Chondrocyte (in vitro differentiated cells): Measurements from ENCODE around the gene PPCDC. TPM values are rescaled to one million over a fixed set of nuclear protein-coding genes. Genes with fewer than 3 reads are reported as not detected.
"Not testable (repeated sequence)": the region's sequence is repeated elsewhere in the genome, so short reads cannot be mapped to it uniquely, and the experiment has no call there.

ENCODE experiments used
- DNase-seq: peaks from one replicate; pipeline ENCODE4 v3.0.0; 2021; ENCODE audit warnings: mixed read lengths, low spot score
- H3K27ac Mint-ChIP-seq: one replicate; pipeline ENCODE4 v1.8.0; 2021; ENCODE audit warnings: mild to moderate bottlenecking, moderate library complexity, mixed read lengths; ENCODE audit not compliant: unreplicated experiment
- H3K27me3 Mint-ChIP-seq: 2 replicates; pipeline ENCODE4 v1.8.0; 2021; ENCODE audit warnings: low read depth, mixed read lengths
- H3K36me3 Mint-ChIP-seq: 2 replicates; pipeline ENCODE4 v1.8.0; 2021; ENCODE audit warnings: low read depth, mixed read lengths
- H3K4me1 Mint-ChIP-seq: 2 replicates; pipeline ENCODE4 v1.8.0; 2021; ENCODE audit warnings: low read depth, mild to moderate bottlenecking, mixed read lengths
- H3K4me3 Mint-ChIP-seq: one replicate; pipeline ENCODE4 v1.8.0; 2021; ENCODE audit warnings: mild to moderate bottlenecking, moderate library complexity, mixed read lengths; ENCODE audit not compliant: unreplicated experiment
- H3K9me3 Mint-ChIP-seq: 2 replicates; pipeline ENCODE4 v1.8.0; 2021; ENCODE audit warnings: low read depth, mixed read lengths
- CTCF ChIP-seq: fragments of 200-600 bp; sonication (generic); IDR thresholded peaks from 2 replicates; pipeline ENCODE4 v1.5.0; 2021; ENCODE audit warnings: antibody characterized with exemption, mild to moderate bottlenecking, moderate library complexity
- total RNA-seq: library from RNA; stranded (reverse); gene quantifications from 3 replicates; pipeline ENCODE4 v1.2.1, GENCODE V29; 2021

Gene PPCDC
- total RNA-seq, 1 donor from 2014 or later = 7.3 TPM

GRCh38 chr15:75081150-75081549 is 57.8 kb downstream of the PPCDC start:
- no peak overlapping the region for H3K4me3 Mint-ChIP-seq
- no peak for DNase-seq
- no peak overlapping the region for H3K27ac Mint-ChIP-seq
- H3K36me3 Mint-ChIP-seq = peaks cover 11% of the 10 kb centered on the region
- H3K9me3 Mint-ChIP-seq = peaks cover 18% of the 10 kb centered on the region
- H3K27me3 Mint-ChIP-seq = peaks cover 9% of the 10 kb centered on the region
- no peak for TF ChIP-seq CTCF
- H3K4me1 Mint-ChIP-seq = no peaks in the 10 kb centered on the region

GRCh38 chr15:75082689-75083088 is 59.3 kb downstream of the PPCDC start:
- H3K27me3 Mint-ChIP-seq = peaks cover 9% of the 10 kb centered on the region
- H3K4me1 Mint-ChIP-seq = no peaks in the 10 kb centered on the region
- H3K36me3 Mint-ChIP-seq = peaks cover 13% of the 10 kb centered on the region
- H3K4me3 Mint-ChIP-seq = no peak overlapping the region
- peaks cover 29% of the 10 kb centered on the region for H3K9me3 Mint-ChIP-seq
- no peak for TF ChIP-seq CTCF
- H3K27ac Mint-ChIP-seq = no peak overlapping the region
- no peak for DNase-seq

- not testable (repeated sequence) for H3K27me3 Mint-ChIP-seq, H3K4me3 Mint-ChIP-seq, H3K4me1 Mint-ChIP-seq, H3K27ac Mint-ChIP-seq, DNase-seq
- peaks cover 13% of the 10 kb centered on the region for H3K36me3 Mint-ChIP-seq
- H3K9me3 Mint-ChIP-seq = peaks cover 29% of the 10 kb centered on the region
Measured at GRCh38 chr15:75085708-75086107, 62.3 kb downstream of the PPCDC start.

- Mint-ChIP-seq H3K27me3 (no peaks in the 10 kb centered on the region), H3K36me3 (peaks cover 11% of the 10 kb centered on the region)
Measured at GRCh38 chr15:75089456-75090387, 66.3 kb downstream of the PPCDC start.

GRCh38 chr15:75090388-75090734 is 67.0 kb downstream of the PPCDC start:
- Mint-ChIP-seq H3K4me3 (no peak overlapping the region), H3K9me3 (peaks cover 17% of the 10 kb centered on the region), H3K27me3 (no peaks in the 10 kb centered on the region), H3K4me1 (no peaks in the 10 kb centered on the region), H3K27ac (no peak overlapping the region), H3K36me3 (peaks cover 6% of the 10 kb centered on the region)
- DNase-seq = no peak
- TF ChIP-seq CTCF = no peak

More at GRCh38 chr15:75089456-75090387, 66.3 kb downstream of the PPCDC start:
- Mint-ChIP-seq H3K4me3 (no peak overlapping the region), H3K9me3 (peaks cover 24% of the 10 kb centered on the region), H3K27ac (no peak overlapping the region), H3K4me1 (no peaks in the 10 kb centered on the region)
- no peak for TF ChIP-seq CTCF
- DNase-seq = no peak

GRCh38 chr15:75091814-75092213 is 68.4 kb downstream of the PPCDC start:
- peaks cover 3% of the 10 kb centered on the region for H3K36me3 Mint-ChIP-seq
- H3K27ac Mint-ChIP-seq = no peak overlapping the region
- H3K4me1 Mint-ChIP-seq = no peaks in the 10 kb centered on the region
- no peaks in the 10 kb centered on the region for H3K27me3 Mint-ChIP-seq
- no peak overlapping the region for H3K4me3 Mint-ChIP-seq
- peaks cover 4% of the 10 kb centered on the region for H3K9me3 Mint-ChIP-seq
- no peak for DNase-seq
- no peak for TF ChIP-seq CTCF

- H3K36me3 Mint-ChIP-seq, H3K27ac Mint-ChIP-seq, H3K9me3 Mint-ChIP-seq, H3K4me1 Mint-ChIP-seq, H3K4me3 Mint-ChIP-seq, DNase-seq, H3K27me3 Mint-ChIP-seq: not testable (repeated sequence)
Measured at GRCh38 chr15:75094961-75095478, 71.6 kb downstream of the PPCDC start.
